GM12865 (cell line): ENCODE measurements around the gene GPR149.

ENCODE experiments used
- DNase-seq: peaks from one replicate; pipeline ENCODE4 v3.0.0; 2010; ENCODE audit warnings: low read depth
- H3K4me3 ChIP-seq: 2 replicates; pipeline ENCODE4 v1.5.1; 2011; ENCODE audit warnings: mild to moderate bottlenecking, low read depth, low read length, control low read depth
- CTCF ChIP-seq: IDR thresholded peaks from 2 replicates; pipeline ENCODE4 v1.5.1; 2011; ENCODE audit warnings: low read length, control low read depth, low read depth, inconsistent platforms; ENCODE audit not compliant: insufficient read depth; ENCODE audit errors: missing control alignments

The GPR149 gene

GRCh38 chr3:154304116-154304786, 125.7 kb downstream of the GPR149 start:
- no peak for TF ChIP-seq CTCF
- DNase-seq: no peak
- H3K4me3 ChIP-seq: no peak overlapping the region

- no peak overlapping the region for H3K4me3 ChIP-seq
- TF ChIP-seq CTCF: no peak
Observed at GRCh38 chr3:154301561-154301960, 128.4 kb downstream of the GPR149 start.

GRCh38 chr3:154294016-154294415, 136.0 kb downstream of the GPR149 start:
- no peak for TF ChIP-seq CTCF

More at GRCh38 chr3:154301561-154301960, 128.4 kb downstream of the GPR149 start:
- no peak for DNase-seq

GRCh38 chr3:154290187-154290586, 139.8 kb downstream of the GPR149 start:
- no peak for DNase-seq
- TF ChIP-seq CTCF: no peak
- H3K4me3 ChIP-seq: no peak overlapping the region

More at GRCh38 chr3:154294016-154294415, 136.0 kb downstream of the GPR149 start:
- DNase-seq: no peak
- H3K4me3 ChIP-seq: no peak overlapping the region
